Measurements from ENCODE around the gene SCGN. TPM values are rescaled to one million over a fixed set of nuclear protein-coding genes. Genes with fewer than 3 reads are reported as not detected.

The SCGN gene
- total RNA-seq, 6 donors from 2014 or later, result 0.24 TPM; not detected in 5

DNA sequence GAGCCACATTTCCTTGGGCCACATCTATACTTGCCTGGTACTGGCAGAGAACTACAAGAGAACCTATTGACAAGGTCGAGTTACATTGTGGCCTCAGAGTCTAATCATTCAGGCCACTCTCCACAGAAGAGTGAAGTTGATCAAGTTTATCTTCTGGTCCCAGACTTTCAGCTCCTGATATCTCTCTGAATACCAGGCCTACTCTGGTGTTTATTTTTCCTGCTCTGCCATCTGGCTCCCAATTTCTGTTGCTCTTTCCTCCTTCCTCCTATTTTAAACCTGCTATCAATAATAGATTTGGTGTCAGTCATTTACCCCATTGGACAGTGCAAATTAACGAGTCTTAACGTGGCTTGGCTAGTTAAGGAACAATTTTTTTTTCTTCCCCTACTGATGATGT lies 46.6 kb downstream of the SCGN start:
- Histone ChIP-seq H3K9me3 (no peaks in the 10 kb centered on the region), H3K4me3 (no peak overlapping the region), H3K36me3 (no peaks in the 10 kb centered on the region), H3K27ac (no peak overlapping the region), H3K27me3 (no peaks in the 10 kb centered on the region), H3K4me1 (no peaks in the 10 kb centered on the region)
- DNase-seq, result no peak
- 37 to 45% methylated on average over 3 of the region's 3 CpGs for WGBS, 2 donors
- TF ChIP-seq EP300 (IDR thresholded peaks at IDR 0.05), result no peak
- TF ChIP-seq CTCF (IDR thresholded peaks at IDR 0.05), result no peak
- no peak for TF ChIP-seq POLR2A (IDR thresholded peaks at IDR 0.05)
- no peak for ATAC-seq (ENCODE audit: low FRiP score in 2 of 2)

DNA sequence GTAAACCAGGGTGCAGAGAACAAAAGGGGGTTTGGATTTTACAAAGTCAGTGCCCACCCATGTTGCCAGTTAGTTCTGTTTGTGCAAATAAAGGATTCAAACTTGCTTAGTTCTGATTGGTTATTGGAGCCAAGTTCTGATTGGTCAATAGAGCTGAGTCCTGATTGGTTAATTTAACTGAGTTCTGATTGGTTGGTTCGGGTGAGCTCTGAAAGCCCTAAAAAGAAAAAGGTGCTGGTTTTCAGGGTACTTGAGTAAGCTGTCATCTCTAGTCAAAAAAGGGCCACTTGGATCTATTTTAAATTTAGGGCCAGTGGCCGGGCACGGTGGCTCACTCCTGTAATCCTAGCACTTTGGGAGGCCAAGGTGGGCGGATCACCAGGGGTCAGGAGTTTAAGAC lies 47.6 kb downstream of the SCGN start:
- no peak overlapping the region for H3K27ac ChIP-seq
- no peaks in the 10 kb centered on the region for H3K9me3 ChIP-seq
- no peaks in the 10 kb centered on the region for H3K27me3 ChIP-seq
- no peak overlapping the region for H3K4me3 ChIP-seq
- no peak for ATAC-seq (ENCODE audit: low FRiP score in 2 of 2)
- WGBS, 2 donors, result 95 to 98% methylated on average over 4 of the region's 4 CpGs
- no peaks in the 10 kb centered on the region for H3K36me3 ChIP-seq
- H3K4me1 ChIP-seq, result no peaks in the 10 kb centered on the region
- no peak for DNase-seq
- TF ChIP-seq CTCF (IDR thresholded peaks at IDR 0.05), result no peak
- TF ChIP-seq EP300 (IDR thresholded peaks at IDR 0.05), result no peak
- TF ChIP-seq POLR2AphosphoS5 (IDR thresholded peaks at IDR 0.05), result no peak
- no peak for TF ChIP-seq POLR2A (IDR thresholded peaks at IDR 0.05)

GRCh38 chr6:25700761-25701160 lies 48.7 kb downstream of the SCGN start:
- no peak overlapping the region for H3K4me3 ChIP-seq
- H3K9me3 ChIP-seq, result no peaks in the 10 kb centered on the region
- no peaks in the 10 kb centered on the region for H3K27me3 ChIP-seq
- no peak for TF ChIP-seq POLR2A (IDR thresholded peaks at IDR 0.05)
- TF ChIP-seq CTCF (IDR thresholded peaks at IDR 0.05), result no peak
- no peak for TF ChIP-seq POLR2AphosphoS5 (IDR thresholded peaks at IDR 0.05)
- no peak for TF ChIP-seq EP300 (IDR thresholded peaks at IDR 0.05)
- WGBS, 2 donors, result 84 to 93% methylated on average over 2 of the region's 2 CpGs
- ATAC-seq (ENCODE audit: low FRiP score in 2 of 2), result no peak
- no peaks in the 10 kb centered on the region for H3K4me1 ChIP-seq
- no peaks in the 10 kb centered on the region for H3K36me3 ChIP-seq
- H3K27ac ChIP-seq, result no peak overlapping the region
- no peak for DNase-seq

GRCh38 chr6:25701807-25702206 lies 49.8 kb downstream of the SCGN start:
- Histone ChIP-seq H3K4me3 (no peak overlapping the region), H3K27me3 (no peaks in the 10 kb centered on the region), H3K27ac (no peak overlapping the region), H3K9me3 (no peaks in the 10 kb centered on the region), H3K36me3 (no peaks in the 10 kb centered on the region), H3K4me1 (no peaks in the 10 kb centered on the region)
- TF ChIP-seq CTCF (IDR thresholded peaks at IDR 0.05), result no peak
- no peak for TF ChIP-seq EP300 (IDR thresholded peaks at IDR 0.05)
- no peak for TF ChIP-seq POLR2A (IDR thresholded peaks at IDR 0.05)
- TF ChIP-seq POLR2AphosphoS5 (IDR thresholded peaks at IDR 0.05), result no peak
- DNase-seq (no peak), ATAC-seq (ENCODE audit: low FRiP score in 2 of 2) (no peak)
- WGBS, 2 donors, result 87 to 89% methylated on average over 3 of the region's 3 CpGs

GRCh38 chr6:25703005-25703404 lies 51.0 kb downstream of the SCGN start:
- Histone ChIP-seq H3K27ac (no peak overlapping the region), H3K4me3 (no peak overlapping the region), H3K4me1 (no peaks in the 10 kb centered on the region), H3K27me3 (no peaks in the 10 kb centered on the region), H3K9me3 (no peaks in the 10 kb centered on the region), H3K36me3 (no peaks in the 10 kb centered on the region)
- DNase-seq (no peak), ATAC-seq (ENCODE audit: low FRiP score in 2 of 2) (no peak)
- no peak for TF ChIP-seq POLR2A (IDR thresholded peaks at IDR 0.05)
- WGBS, 2 donors, result 44 to 61% methylated on average over 3 of the region's 3 CpGs

All from upper lobe of left lung (tissue), 6 donors.